B cell (primary cell): ENCODE results near the gene CCNB1. TPM values are rescaled to one million over a fixed set of nuclear protein-coding genes. Genes with fewer than 3 reads are reported as not detected.

Experiments used
- ATAC-seq: fragments of 200-7000 bp; cut with Tn5 transposase; one replicate; pipeline ENCODE4 v1.10.0; 2021; ENCODE audit warnings: low read depth, mild to moderate bottlenecking, moderate number of reproducible peaks, moderate library complexity
- CTCF ChIA-PET: fragments of 350-600 bp; sonication (Branson Sonifier 250); formaldehyde crosslinking; loops from one replicate; lab custom pipeline; 2021; ENCODE audit warnings: antibody characterized with exemption, inconsistent platforms; lab: Charles Lee
- POLR2A ChIA-PET: fragments of 350-600 bp; sonication (Branson Sonifier 250); formaldehyde crosslinking; loops from one replicate; lab custom pipeline; 2021; ENCODE audit warnings: antibody characterized with exemption; lab: Charles Lee
- DNase-seq: peaks from one replicate; pipeline ENCODE4 v3.0.0; 2013
- H2AFZ ChIP-seq: 2 replicates; pipeline ENCODE4 v1.6.1; 2012; ENCODE audit warnings: mild to moderate bottlenecking, low read depth, low read length; ENCODE audit not compliant: insufficient read depth, poor library complexity, severe bottlenecking
- H3K27ac ChIP-seq, 2 donors: 1 replicate in 1 of 2; 2 replicates in 1 of 2; pipeline ENCODE4 v1.5.1; 2012 to 2013; ENCODE audit warnings: low read length in 2 of 2, mild to moderate bottlenecking in 2 of 2, moderate library complexity in 1 of 2
- H3K27me3 ChIP-seq, 4 experiments: fragments of 200-600 bp in 1 of 4; sonication (generic) in 1 of 4; replicated peaks in 1 of 4; 1 replicate in 2 of 4; 2 replicates in 2 of 4; pipeline versions ENCODE4 v1.6.1 to v1.7.0; 2013 to 2016; ENCODE audit warnings: low read length in 3 of 4, mild to moderate bottlenecking in 2 of 4, mixed read lengths in 1 of 4, moderate library complexity in 1 of 4; ENCODE audit not compliant: insufficient read depth in 4 of 4, control insufficient read depth in 3 of 4; ENCODE audit errors: control extremely low read depth in 1 of 4
- H3K36me3 ChIP-seq, 2 experiments: replicated peaks in 1 of 2; 1 replicate in 1 of 2; 2 replicates in 1 of 2; pipeline versions ENCODE4 v1.6.1 to v1.7.1; 2013; ENCODE audit warnings: low read length in 1 of 2; ENCODE audit not compliant: insufficient read depth in 2 of 2, control insufficient read depth in 1 of 2; ENCODE audit errors: control extremely low read depth in 1 of 2, extremely low read depth in 1 of 2
- H3K4me1 ChIP-seq, 2 donors: fragments of 200-600 bp in 1 of 2; sonication (generic) in 1 of 2; 1 replicate in 1 of 2; 2 replicates in 1 of 2; pipeline versions ENCODE4 v1.5.1 to v1.6.1; 2013 to 2017; ENCODE audit warnings: low read length in 2 of 2; ENCODE audit not compliant: control insufficient read depth in 2 of 2, insufficient read depth in 2 of 2
- H3K4me2 ChIP-seq: replicated peaks from 2 replicates; pipeline ENCODE3; 2012; ENCODE audit warnings: mild to moderate bottlenecking, low read depth, low read length; ENCODE audit not compliant: poor library complexity, severe bottlenecking
- H3K4me3 ChIP-seq, 5 experiments: fragments of 200-600 bp in 1 of 5; sonication (generic) in 1 of 5; 1 replicate in 3 of 5; 2 replicates in 2 of 5; pipeline versions ENCODE4 v1.5.1 to v1.7.0; 2011 to 2016; ENCODE audit warnings: low read length in 4 of 5, mild to moderate bottlenecking in 4 of 5, low read depth in 2 of 5, control low read depth in 1 of 5, moderate library complexity in 1 of 5; ENCODE audit not compliant: insufficient read depth in 1 of 5; ENCODE audit errors: control extremely low read depth in 1 of 5, extremely low read depth in 1 of 5
- H3K79me2 ChIP-seq: fragments of 200-600 bp; sonication (generic); one replicate; pipeline ENCODE4 v1.6.0; 2016; ENCODE audit warnings: low read length; ENCODE audit not compliant: control insufficient read depth, insufficient read depth
- H3K9ac ChIP-seq: fragments of 200-600 bp; sonication (generic); 2 replicates; pipeline ENCODE4 v1.6.1; 2017; ENCODE audit warnings: mild to moderate bottlenecking, low read length, moderate library complexity
- H3K9me3 ChIP-seq, 3 donors: one replicate each; pipeline versions ENCODE4 v1.6.1 to v1.7.1; 2013; ENCODE audit warnings: low read length in 2 of 3; ENCODE audit not compliant: control insufficient read depth in 2 of 3, insufficient read depth in 1 of 3; ENCODE audit errors: control extremely low read depth in 1 of 3
- H4K20me1 ChIP-seq: 2 replicates; pipeline ENCODE4 v1.6.0; 2012; ENCODE audit warnings: mild to moderate bottlenecking, low read length; ENCODE audit not compliant: insufficient read depth, control insufficient read depth, poor library complexity, severe bottlenecking
- H3K27ac Mint-ChIP-seq: one replicate; pipeline ENCODE4 v1.8.0; 2021; ENCODE audit warnings: mixed read lengths
- H3K27me3 Mint-ChIP-seq: one replicate; pipeline ENCODE4 v1.8.0; 2021; ENCODE audit warnings: mixed read lengths
- H3K4me1 Mint-ChIP-seq: one replicate; pipeline ENCODE4 v1.8.0; 2021; ENCODE audit warnings: mixed read lengths
- H3K4me3 Mint-ChIP-seq: one replicate; pipeline ENCODE4 v1.8.0; 2021; ENCODE audit warnings: mixed read lengths
- H3K9me3 Mint-ChIP-seq: one replicate; pipeline ENCODE4 v1.8.0; 2022; ENCODE audit warnings: mixed read lengths; ENCODE audit not compliant: insufficient read depth
- CTCF ChIP-seq: fragments of 200-600 bp; IDR thresholded peaks from one replicate; pipeline ENCODE4 v1.8.0; 2022; ENCODE audit warnings: antibody characterized with exemption, mild to moderate bottlenecking
- EZH2 ChIP-seq: IDR thresholded peaks from 2 replicates; pipeline ENCODE4 v1.6.1; 2012; ENCODE audit warnings: borderline replicate concordance, low read depth, mild to moderate bottlenecking, moderate library complexity, low read length; ENCODE audit not compliant: insufficient read depth, poor library complexity, severe bottlenecking
- WGBS: methylation state at CpG from one replicate; pipeline ENCODE4 v1.1.5; 2013; ENCODE audit warnings: missing lambda C conversion rate; ENCODE audit not compliant: insufficient coverage; 5-methylcytosine and 5-hydroxymethylcytosine counted together
- intact Hi-C: fragments of 100-400 bp; cut with micrococcal nuclease; formaldehyde crosslinking; loops from one replicate; pipeline ENCODE4 v1.10.0; 2022
- polyA plus RNA-seq: library from polyadenylated mRNA; depleted of rRNA; stranded (reverse); fragments of >200 nt; gene quantifications from 2 replicates; pipeline ENCODE4 v1.2.3, GENCODE V29; 2012
- total RNA-seq, 2 donors: library from RNA; stranded (reverse); fragments of 120-200 nt in 1 of 2; gene quantifications; 1 replicate in 1 of 2; 2 replicates in 1 of 2; pipeline versions ENCODE4 v1.2.3 to v1.2.4, GENCODE V29; 2013 to 2022

Gene CCNB1
- total and polyA plus RNA-seq, 2 donors (not counting 1 experiment from before 2014, with no cell fraction given), result 2.7 to 8.6 TPM

GRCh38 chr5:69217151-69217511 is 50.2 kb downstream of the CCNB1 start:
- H2AFZ ChIP-seq, result peak overlapping the region; percentile 99
- Mint-ChIP-seq H3K9me3 (no peaks in the 10 kb centered on the region), H3K4me1 (peaks cover 20% of the 10 kb centered on the region), H3K27ac (peak overlapping the region; percentile 98), H3K4me3 (peak overlapping the region; percentile 99), H3K27me3 (no peaks in the 10 kb centered on the region)
- H3K4me3 ChIP-seq, result peak overlapping the region; percentile 34 to 100 (median 97)
- POLR2A ChIA-PET, result interaction anchor here (0.8 to 1.4 kb wide), 3 partner anchors 17 to 153 kb away, joined by 3 to 5 read pairs (median 4); partner anchors contain the start of genes CDK7, CENPH and RAD17
- H4K20me1 ChIP-seq, result peaks cover 13% of the 10 kb centered on the region
- ATAC-seq, result no peak
- peak overlapping the region in 1 of 2 donors; percentile 93 for H3K27ac ChIP-seq
- no peak for TF ChIP-seq EZH2
- no peak for TF ChIP-seq CTCF
- intact Hi-C loops, result loop anchor here (1.0 to 5.0 kb wide), 6 partner anchors 17 to 152 kb away; partner anchors contain the start of genes AK6, CCDC125, CCNB1 and CDK7
- H3K9ac ChIP-seq, result peak overlapping the region; percentile 95
- no peaks in the 10 kb centered on the region for H3K27me3 ChIP-seq
- CTCF ChIA-PET, result interaction anchor here (1.9 to 2.5 kb wide), 2 partner anchors 18 to 124 kb away, joined by 11 read pairs; partner anchors contain the start of genes CDK7 and SLC30A5
- H3K4me1 ChIP-seq, result peaks cover 8 to 17% of the 10 kb centered on the region in 2 donors
- no peaks in the 10 kb centered on the region for H3K9me3 ChIP-seq
- peaks cover 0 to 2% of the 10 kb centered on the region in 2 experiments for H3K36me3 ChIP-seq
- 38% methylated on average over 2 of the region's 6 CpGs for WGBS
- no peak for DNase-seq
- H3K4me2 ChIP-seq, result peak overlapping the region; percentile 85
- H3K79me2 ChIP-seq, result peaks cover 36% of the 10 kb centered on the region
